Testis (tissue), 2 donors: Measurements from ENCODE around the gene COL26A1.
"Not testable (repeated sequence)": the region's sequence is repeated elsewhere in the genome, so short reads cannot be mapped to it uniquely, and the experiment has no call there.

Experiments
- CTCF ChIP-seq, 3 experiments: fragments of 450-650 bp in 2 of 3; fragments of 200-600 bp in 1 of 3; sonication (generic) in 1 of 3; IDR thresholded peaks; one replicate each; pipeline ENCODE4 v1.5.1; 2016 to 2019; ENCODE audit warnings: antibody characterized with exemption in 3 of 3, mild to moderate bottlenecking in 2 of 3, moderate library complexity in 1 of 3
- POLR2A ChIP-seq: fragments of 450-650 bp; IDR thresholded peaks from one replicate; pipeline ENCODE4 v1.6.1; 2017; ENCODE audit warnings: antibody characterized with exemption, mild to moderate bottlenecking, moderate library complexity

- not testable (repeated sequence) for TF ChIP-seq CTCF (IDR thresholded peaks at IDR 0.05); POLR2A
These were observed 127.8 kb downstream of the COL26A1 start for GRCh38 chr7:101490439-101490838.
